Activated CD8-positive, alpha-beta memory T cell treated with anti-CD3 and anti-CD28 coated beads for 24 hours (primary cell): ENCODE results near the gene EPO.
A peak's percentile ranks its signal among the peaks of the same experiment; 100 is the strongest.
"Not testable (repeated sequence)": the region's sequence is repeated elsewhere in the genome, so short reads cannot be mapped to it uniquely, and the experiment has no call there.

Source experiments
- DNase-seq: peaks from one replicate; pipeline ENCODE4 v3.0.0-alpha.2; 2020

Gene EPO

GRCh38 chr7:100683659-100684533 lies 36.4 kb upstream of the EPO start:
- no peak for DNase-seq

GRCh38 chr7:100684534-100685042 lies 35.7 kb upstream of the EPO start:
- peak; percentile 54 for DNase-seq

- DNase-seq: no peak
These were observed 35.1 kb upstream of the EPO start for GRCh38 chr7:100685049-100685605.

GRCh38 chr7:100685631-100686145 lies 34.6 kb upstream of the EPO start:
- DNase-seq: no peak

- no peak for DNase-seq
These were observed 34.0 kb upstream of the EPO start for GRCh38 chr7:100686201-100686821.

GRCh38 chr7:100686822-100687211 lies 33.5 kb upstream of the EPO start:
- no peak for DNase-seq

GRCh38 chr7:100687261-100687660 lies 33.0 kb upstream of the EPO start:
- DNase-seq: no peak

GRCh38 chr7:100687751-100688300 lies 32.4 kb upstream of the EPO start:
- peak; percentile 56 for DNase-seq

- no peak for DNase-seq
These were observed 31.9 kb upstream of the EPO start for GRCh38 chr7:100688326-100688860.

- DNase-seq: peak; percentile 54
These were observed 30.8 kb upstream of the EPO start for GRCh38 chr7:100689230-100690135.

GRCh38 chr7:100691676-100692577 lies 28.3 kb upstream of the EPO start:
- DNase-seq: peak; percentile 92

- no peak for DNase-seq
These were observed 27.7 kb upstream of the EPO start for GRCh38 chr7:100692578-100692961.

- no peak for DNase-seq
These were observed 26.8 kb upstream of the EPO start for GRCh38 chr7:100693312-100694097.

GRCh38 chr7:100694098-100694745 lies 26.0 kb upstream of the EPO start, which contains the start of gene GIGYF1:
Gene GIGYF1, minus strand, starts transcription at chr7:100694250. Its CDS starts 6,012 bp downstream, at chr7:100688238.
- DNase-seq: peak; percentile 86

GRCh38 chr7:100696123-100696521 lies 24.1 kb upstream of the EPO start:
- no peak for DNase-seq

GRCh38 chr7:100699018-100699417 lies 21.2 kb upstream of the EPO start:
- DNase-seq: no peak

GRCh38 chr7:100701089-100701488 lies 19.2 kb upstream of the EPO start:
- DNase-seq: not testable (repeated sequence)

- DNase-seq: peak; percentile 95
These were observed 14.9 kb upstream of the EPO start for GRCh38 chr7:100705320-100705752.
